SW 1271 (cell line): Measurements from ENCODE around the gene LCN6.
"Not testable (repeated sequence)": the region's sequence is repeated elsewhere in the genome, so short reads cannot be mapped to it uniquely, and the experiment has no call there.

Experiments
- DNase-seq, 2 experiments: peaks; one replicate each; lab custom pipeline; 2025; lab: John Stamatoyannopoulos, UW

The LCN6 gene

GRCh38 chr9:136748201-136748600 is at the start of gene LCN6:
Gene LCN6 (minus strand): TSS chr9:136748525. CDS start chr9:136748483, 42 bp downstream.
- no peak for DNase-seq

DNA sequence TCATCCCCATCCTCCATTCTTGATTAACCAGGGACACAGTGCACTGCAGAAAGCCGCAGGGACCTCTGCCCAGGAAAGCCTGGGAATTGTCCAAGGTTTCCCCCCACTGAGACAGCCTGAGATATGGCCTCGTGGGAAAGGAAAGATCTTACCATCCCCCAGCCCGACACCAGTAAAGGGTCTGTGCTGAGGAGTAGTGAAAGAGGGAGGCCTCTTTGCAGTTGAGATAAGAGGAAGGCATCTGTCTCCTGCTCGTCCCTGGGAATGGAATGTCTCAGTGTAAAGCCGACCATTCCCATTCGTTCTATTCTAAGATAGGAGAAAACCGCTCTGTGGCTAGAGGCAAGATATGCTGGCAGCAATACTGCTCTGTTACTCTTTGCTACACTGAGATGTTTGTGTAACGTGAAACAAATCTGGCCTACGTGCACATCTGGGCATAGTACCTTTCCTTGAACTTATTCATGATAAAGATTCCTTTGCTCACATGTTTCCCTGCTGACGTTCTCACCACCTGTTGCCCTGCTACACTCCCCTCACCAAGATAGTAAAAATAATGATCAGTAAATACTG is 48.5 kb upstream of the LCN6 start:
- not testable (repeated sequence) for DNase-seq

DNA sequence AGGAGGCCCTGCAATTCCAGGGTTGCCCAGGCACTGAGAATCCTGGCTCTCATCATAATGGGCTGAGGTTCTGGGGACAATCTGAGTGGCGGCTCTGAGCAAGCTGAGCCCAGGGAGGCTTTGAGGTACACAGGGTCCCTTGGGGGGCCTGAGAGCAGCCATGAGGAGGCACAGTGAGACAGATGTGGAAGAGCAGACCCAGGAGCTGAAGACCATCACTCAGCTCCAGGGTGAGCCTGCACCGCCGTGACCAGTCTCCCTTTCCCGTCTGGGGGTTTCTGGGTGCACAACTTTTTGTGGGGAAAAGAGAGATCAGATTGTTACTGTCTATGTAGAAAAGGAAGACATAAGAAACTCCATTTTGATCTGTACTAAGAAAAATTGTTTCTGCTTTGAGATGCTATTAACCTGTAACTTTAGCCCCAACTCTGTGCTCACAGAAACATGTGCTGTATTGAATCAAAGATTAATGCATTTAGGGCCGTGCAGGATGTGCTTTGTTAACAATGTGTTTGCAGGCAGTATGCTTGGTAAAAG is 48.0 kb upstream of the LCN6 start, which contains the start of gene CCDC183:
CCDC183 (plus strand) TSS at position 101 of the 537 bp plus-strand sequence; CDS start at position 161, 60 bp downstream.
- no peak for DNase-seq

DNA sequence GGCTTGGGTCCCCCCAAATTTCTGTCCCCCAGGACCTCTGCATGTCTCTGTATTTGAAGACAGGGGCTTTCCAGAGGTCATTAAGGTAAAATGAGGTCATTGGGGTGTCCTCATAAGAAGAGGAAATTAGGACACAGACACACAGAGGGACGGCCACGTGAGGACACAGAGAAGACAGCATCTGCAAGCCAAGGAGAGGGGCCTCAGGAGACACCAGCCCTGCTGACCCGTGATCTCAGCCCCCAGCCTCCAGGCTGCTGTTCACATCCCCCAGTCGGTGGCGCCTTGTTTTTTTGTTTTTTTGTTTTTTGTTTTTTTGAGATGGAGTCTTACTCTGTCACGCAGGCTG is 46.6 kb upstream of the LCN6 start:
- DNase-seq = no peak

DNA sequence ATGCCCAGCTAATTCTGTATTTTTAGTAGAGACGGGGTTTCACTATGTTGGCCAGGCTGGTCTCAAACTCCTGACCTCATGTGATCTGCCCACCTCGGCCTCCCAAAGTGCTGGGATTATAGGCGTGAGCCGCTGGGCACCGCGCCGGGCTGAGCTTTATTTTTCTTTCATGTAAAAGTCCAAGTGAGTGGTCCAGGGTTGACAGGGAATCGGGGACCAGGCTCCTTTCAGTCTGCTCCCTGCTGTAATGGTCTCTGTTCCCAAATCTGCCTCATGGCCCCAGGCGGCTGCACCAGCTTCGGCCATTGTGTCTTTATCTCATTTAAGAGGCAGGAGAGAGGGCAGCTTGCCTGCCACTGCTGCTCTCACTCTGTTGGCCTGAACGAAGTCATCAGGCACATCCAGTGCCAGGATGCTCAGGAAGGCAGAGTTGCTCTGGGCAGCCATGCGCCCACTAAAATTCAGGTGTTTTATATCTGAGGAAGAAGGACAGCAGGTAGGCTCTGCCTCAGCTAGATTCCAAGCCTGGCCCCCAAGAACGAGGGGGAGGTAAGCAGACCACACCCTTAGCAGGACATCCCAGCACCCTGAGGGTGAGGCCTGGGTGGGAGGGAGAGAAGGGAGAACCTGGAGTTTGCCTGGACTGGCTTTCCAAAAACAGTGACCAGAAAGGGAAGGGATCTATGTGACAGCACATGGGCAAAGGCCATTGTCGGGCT is 46.1 kb upstream of the LCN6 start:
- no peak for DNase-seq

DNA sequence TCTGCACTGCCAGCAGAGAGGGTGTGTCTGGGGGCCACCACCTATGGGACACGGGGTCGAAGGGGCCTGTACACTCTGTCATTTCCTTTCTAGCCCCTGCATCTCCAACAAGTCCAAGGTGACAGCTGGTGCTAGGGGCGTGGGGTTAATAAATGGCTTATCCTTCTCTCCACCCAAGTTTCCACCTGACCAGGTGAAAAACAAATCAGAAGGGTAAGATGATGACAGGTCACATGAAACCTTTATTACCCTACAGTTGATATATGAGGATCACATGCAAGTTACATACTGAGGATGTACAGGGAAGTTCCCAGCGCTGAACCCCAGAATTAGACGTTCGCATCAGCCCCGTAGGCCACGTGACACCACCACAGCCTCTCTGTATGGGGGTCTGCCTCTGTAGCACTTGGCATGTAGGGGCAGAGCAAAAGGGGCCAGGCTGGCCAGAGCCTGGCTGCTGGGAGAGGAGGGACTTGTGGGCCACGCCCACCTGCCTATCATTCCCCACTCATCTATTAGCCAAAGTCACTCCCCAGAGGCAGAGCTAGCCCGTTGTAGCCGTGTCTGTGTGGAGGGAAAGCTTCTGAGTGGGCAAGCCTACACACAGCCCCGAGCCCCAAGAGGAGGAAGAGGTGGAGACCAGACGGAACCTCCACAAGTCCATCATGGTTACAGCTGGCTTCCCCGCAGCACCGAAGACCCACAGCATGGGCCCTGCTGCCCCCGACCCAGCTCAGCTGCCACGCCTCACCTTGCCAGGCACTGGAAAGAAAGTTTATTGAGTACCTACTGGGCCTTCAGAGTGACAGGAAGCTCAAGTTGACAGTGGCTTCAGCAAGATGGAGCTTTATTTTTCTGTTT is 45.0 kb upstream of the LCN6 start:
- peak in 1 of 2 experiments; percentile 45 for DNase-seq

GRCh38 chr9:136792321-136793085 is 44.2 kb upstream of the LCN6 start:
- no peak for DNase-seq

DNA sequence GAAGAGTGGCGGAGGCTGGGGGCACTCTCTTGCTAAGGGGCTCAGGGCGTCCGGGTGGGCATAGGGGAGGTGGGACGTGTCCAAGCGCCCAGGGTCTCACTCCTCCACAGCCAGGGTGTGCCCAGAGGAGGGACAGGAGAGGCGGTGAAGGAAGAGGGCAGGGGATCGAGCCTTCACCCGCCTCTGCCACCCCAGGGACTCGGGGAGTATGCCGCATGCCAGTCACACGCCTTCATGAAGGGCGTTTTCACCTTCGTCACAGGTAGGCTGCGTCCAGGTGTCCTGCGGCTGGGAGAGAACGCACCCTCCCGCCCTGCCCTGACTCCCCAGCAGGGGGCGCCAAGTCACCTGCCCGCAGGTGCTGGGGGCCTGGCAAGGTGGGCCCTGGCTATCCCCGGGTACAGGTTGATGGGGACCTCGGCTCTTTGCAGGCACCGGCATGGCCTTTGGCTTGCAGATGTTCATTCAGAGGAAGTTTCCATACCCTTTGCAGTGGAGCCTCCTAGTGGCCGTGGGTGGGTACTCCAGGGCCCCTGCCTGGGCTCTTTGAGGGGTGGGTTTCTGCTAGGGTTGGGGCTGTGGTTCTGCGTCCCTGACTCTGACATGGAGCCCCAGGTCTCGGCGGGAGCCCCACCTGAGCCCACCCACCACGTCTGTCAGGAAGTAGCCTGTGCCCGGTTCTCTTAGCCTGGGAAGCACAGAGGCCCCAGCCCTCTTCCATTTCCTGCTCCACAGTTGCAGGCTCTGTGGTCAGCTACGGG is 43.4 kb upstream of the LCN6 start:
- peak in 1 of 2 experiments; percentile 40 for DNase-seq

- DNase-seq = peak; percentile 93 to 99
Observed at GRCh38 chr9:136790640-136791515, 42.6 kb upstream of the LCN6 start, which contains the start of gene TMEM141. Gene TMEM141 (plus strand): TSS chr9:136791344. CDS start chr9:136791371, 27 bp downstream.

DNA sequence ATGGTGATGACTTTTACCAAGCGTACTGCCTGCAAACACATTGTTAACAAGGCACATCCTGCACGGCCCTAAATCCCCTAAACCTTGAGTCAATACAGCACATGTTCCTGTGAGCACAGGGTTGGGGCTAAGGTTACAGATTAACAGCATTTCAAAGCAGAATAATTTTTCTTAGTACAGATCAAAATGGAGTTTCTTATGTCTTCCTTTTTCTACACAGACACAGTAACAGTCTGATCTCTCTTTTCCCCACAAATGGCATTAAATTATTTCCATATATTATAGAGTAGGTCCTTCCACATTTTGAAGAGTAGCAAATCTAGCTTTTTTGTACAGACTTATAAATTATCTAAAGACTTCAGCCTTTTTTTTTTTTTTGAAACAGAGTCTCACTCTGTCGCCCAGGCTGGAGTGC is 41.2 kb upstream of the LCN6 start:
- DNase-seq = no peak

DNA sequence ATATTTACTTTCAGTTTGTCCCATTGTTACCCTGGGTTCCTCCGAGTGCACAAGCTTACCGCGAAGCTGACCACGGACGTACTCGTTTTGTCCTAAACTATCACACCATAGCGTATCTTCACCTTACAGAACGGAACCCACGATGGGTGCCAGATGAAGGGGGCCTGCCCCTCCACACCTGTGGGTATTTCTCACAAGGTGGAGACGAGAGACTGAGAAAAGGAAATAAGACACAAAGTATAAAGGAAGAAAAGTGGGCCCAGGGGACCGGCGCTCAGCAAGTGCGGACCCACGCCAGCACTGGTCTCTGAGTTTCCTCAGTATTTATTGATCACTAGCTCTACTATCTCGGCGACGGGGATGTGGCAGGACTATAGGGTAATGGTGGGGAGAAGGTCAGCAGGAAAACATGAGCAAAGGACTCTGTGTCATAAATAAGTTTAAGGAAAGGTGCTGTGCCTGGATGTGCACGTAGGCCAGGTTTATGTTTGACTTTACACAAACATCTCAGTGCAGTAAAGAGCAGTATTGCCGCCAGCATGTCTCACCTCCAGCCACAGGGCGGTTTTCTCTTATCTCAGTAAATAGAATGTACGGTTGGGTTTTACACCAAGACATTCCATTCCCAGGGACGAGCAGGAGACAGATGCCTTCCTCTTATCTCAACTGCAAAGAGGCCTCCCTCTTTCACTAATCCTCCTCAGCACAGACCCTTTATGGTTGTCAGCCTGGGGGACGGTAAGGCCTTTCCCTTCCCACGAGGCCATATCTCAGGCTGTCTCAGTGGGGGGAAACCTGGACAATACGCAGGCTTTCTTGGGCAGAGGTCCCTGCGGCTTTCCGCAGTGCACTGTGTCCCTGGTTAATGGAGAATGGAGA is 40.6 kb upstream of the LCN6 start:
- not testable (repeated sequence) for DNase-seq

- peak in 1 of 2 experiments; percentile 66 for DNase-seq
Observed at GRCh38 chr9:136787690-136788400, 39.5 kb upstream of the LCN6 start.

DNA sequence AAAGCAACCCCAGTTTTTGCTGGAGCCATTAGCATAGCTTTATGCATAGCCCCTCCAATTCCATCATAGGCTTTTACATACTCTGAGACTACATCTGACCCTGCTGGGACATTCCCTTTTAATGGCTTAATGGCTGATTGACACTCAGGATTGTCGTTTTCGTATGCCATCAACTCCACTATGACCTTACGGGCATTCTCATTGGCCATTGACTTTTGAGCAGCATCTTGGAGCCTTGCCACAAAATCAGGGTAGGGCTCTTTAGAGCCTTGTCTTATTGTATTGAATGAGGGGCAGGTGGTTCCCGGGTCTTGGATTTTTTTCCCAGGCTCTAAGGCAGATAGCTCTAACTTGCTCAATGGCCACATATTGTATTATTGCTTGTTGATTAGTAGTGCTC is 38.7 kb upstream of the LCN6 start:
- DNase-seq = not testable (repeated sequence)

- no peak for DNase-seq
Observed at GRCh38 chr9:136786451-136786850, 38.1 kb upstream of the LCN6 start.

DNA sequence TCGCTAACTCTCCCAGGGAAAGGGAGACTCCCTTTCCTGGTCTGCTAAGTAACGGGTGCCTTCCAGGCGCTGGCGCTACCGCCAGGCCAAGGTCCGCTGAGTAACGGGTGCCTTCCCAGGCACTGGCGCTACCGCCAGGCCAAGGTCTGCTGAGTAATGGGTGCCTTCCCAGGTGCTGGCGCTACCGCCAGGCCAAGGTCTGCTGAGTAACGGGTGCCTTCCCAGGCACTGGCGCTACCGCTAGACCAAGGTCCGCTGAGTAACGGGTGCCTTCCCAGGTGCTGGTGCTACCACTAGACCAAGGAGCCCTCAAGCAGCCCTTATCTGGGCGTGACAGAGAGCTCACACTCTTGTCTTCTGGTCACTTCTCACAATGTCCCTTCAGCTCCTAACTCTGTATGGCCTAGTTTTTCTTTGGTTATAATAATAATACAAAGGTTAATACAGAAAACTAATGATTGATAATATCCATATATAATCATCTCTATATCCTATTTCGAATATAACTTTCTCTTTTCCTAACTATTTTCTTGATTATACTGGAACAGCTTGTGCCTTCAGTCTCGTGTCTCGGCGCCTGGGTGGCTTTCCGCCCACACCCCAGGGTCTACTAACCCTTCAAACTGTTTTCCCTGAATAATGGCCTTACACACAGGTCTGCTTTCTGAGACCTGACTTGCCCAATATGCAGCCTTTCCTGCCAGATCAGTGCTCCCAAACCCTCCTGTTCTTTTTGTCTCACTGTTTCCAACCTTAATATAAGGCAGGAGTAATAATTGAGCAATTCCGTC is 37.4 kb upstream of the LCN6 start:
- not testable (repeated sequence) for DNase-seq

DNA sequence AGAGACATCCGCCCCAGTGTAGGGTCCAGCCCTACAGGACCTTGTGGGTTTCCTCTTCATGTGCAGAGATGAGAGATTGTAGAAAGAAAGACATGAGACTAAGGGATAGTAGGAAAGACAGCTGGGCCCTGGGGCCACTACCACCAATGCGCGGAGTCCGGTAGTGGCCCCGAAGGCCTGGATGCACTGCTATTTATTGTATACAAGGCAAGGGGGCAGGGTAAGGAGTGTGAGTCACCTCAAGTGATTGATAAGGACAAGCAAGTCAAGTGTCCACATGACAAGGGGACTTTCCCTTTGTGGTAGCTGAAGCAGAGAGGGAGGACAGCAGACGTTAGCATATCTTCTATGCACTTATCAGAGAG is 36.7 kb upstream of the LCN6 start:
- no peak for DNase-seq

GRCh38 chr9:136784249-136784996 is 36.1 kb upstream of the LCN6 start:
- peak; percentile 43 to 63 for DNase-seq
